ENCODE results near the gene GABPB1.

GABPB1 gene

GRCh38 chr15:50355619-50355905, 564 bp upstream of the GABPB1 start:
- H4K20me1 ChIP-seq (ENCODE audit: insufficient read depth, low read length), result peaks cover 19% of the 10 kb centered on the region; the same call in 1 of the 2 replicates
- peaks cover 83% of the 10 kb centered on the region for H3K79me2 ChIP-seq (ENCODE audit: insufficient read depth, low read length)
- H3K36me3 ChIP-seq (ENCODE audit: insufficient read depth, low read length), result peaks cover 41% of the 10 kb centered on the region
- peak overlapping the region; percentile 80 for H3K4me2 ChIP-seq (ENCODE audit: insufficient read depth, low read length)
- H3K27ac ChIP-seq (ENCODE audit: low read length), result peak overlapping the region; percentile 100
- DNase-seq (no peak), ATAC-seq (ENCODE audit: insufficient read depth, low read depth) (no peak; the same call in 1 of the 3 replicates)
- H3K9me3 ChIP-seq (ENCODE audit: insufficient read depth, low read length, severe bottlenecking), result no peaks in the 10 kb centered on the region
- H3K4me3 ChIP-seq (ENCODE audit: low read depth in 1 of 2, low read length in 2 of 2), result peak overlapping the region; percentile 72 to 89
- H3K27me3 ChIP-seq (ENCODE audit: insufficient read depth, low read length, poor library complexity), result no peaks in the 10 kb centered on the region
- TF ChIP-seq EZH2 (IDR thresholded peaks at IDR 0.05; ENCODE audit: borderline replicate concordance, low read depth, low read length, severe bottlenecking), result no peak
- no peak for TF ChIP-seq CTCF (IDR thresholded peaks at IDR 0.05; ENCODE audit: borderline replicate concordance, extremely low read depth, low read length, poor library complexity, severe bottlenecking)
- peak overlapping the region; percentile 99 for H2AFZ ChIP-seq (ENCODE audit: low read depth, low read length)
- H3K9ac ChIP-seq (ENCODE audit: low read depth, low read length), result peak overlapping the region; percentile 100
- peaks cover 48% of the 10 kb centered on the region for H3K4me1 ChIP-seq (ENCODE audit: insufficient read depth, low read length)

- Histone ChIP-seq H4K20me1 (ENCODE audit: insufficient read depth, low read length) (peaks cover 24% of the 10 kb centered on the region; the same call in 1 of the 2 replicates), H2AFZ (ENCODE audit: low read depth, low read length) (peak overlapping the region; percentile 99), H3K4me3 (ENCODE audit: low read depth in 1 of 2, low read length in 2 of 2) (peak overlapping the region; percentile 72 to 89), H3K27me3 (ENCODE audit: insufficient read depth, low read length, poor library complexity) (no peaks in the 10 kb centered on the region), H3K79me2 (ENCODE audit: insufficient read depth, low read length) (peaks cover 97% of the 10 kb centered on the region), H3K36me3 (ENCODE audit: insufficient read depth, low read length) (peaks cover 37% of the 10 kb centered on the region), H3K4me2 (ENCODE audit: insufficient read depth, low read length) (peak overlapping the region; percentile 80), H3K9me3 (ENCODE audit: insufficient read depth, low read length, severe bottlenecking) (no peaks in the 10 kb centered on the region), H3K4me1 (ENCODE audit: insufficient read depth, low read length) (peaks cover 57% of the 10 kb centered on the region), H3K27ac (ENCODE audit: low read length) (peak overlapping the region; percentile 100), H3K9ac (ENCODE audit: low read depth, low read length) (peak overlapping the region; percentile 100)
- TF ChIP-seq EZH2 (IDR thresholded peaks at IDR 0.05; ENCODE audit: borderline replicate concordance, low read depth, low read length, severe bottlenecking) (no peak), CTCF (IDR thresholded peaks at IDR 0.05; ENCODE audit: borderline replicate concordance, extremely low read depth, low read length, poor library complexity, severe bottlenecking) (no peak)
- DNase-seq, result peak; percentile 59
- ATAC-seq (ENCODE audit: insufficient read depth, low read depth), result peak; percentile 43
These were observed 792 bp downstream of the GABPB1 start for GRCh38 chr15:50353975-50354837.

GRCh38 chr15:50353251-50353974, 1.6 kb downstream of the GABPB1 start:
- no peaks in the 10 kb centered on the region for H3K9me3 ChIP-seq (ENCODE audit: insufficient read depth, low read length, severe bottlenecking)
- H3K79me2 ChIP-seq (ENCODE audit: insufficient read depth, low read length), result peaks cover 98% of the 10 kb centered on the region
- no peaks in the 10 kb centered on the region for H3K27me3 ChIP-seq (ENCODE audit: insufficient read depth, low read length, poor library complexity)
- H3K4me1 ChIP-seq (ENCODE audit: insufficient read depth, low read length), result peaks cover 60% of the 10 kb centered on the region
- peaks cover 27% of the 10 kb centered on the region; the same call in 1 of the 2 replicates for H4K20me1 ChIP-seq (ENCODE audit: insufficient read depth, low read length)
- peak overlapping the region; percentile 100 for H3K9ac ChIP-seq (ENCODE audit: low read depth, low read length)
- ATAC-seq (ENCODE audit: insufficient read depth, low read depth) (no peak), DNase-seq (no peak)
- peak overlapping the region; percentile 72 to 89 for H3K4me3 ChIP-seq (ENCODE audit: low read depth in 1 of 2, low read length in 2 of 2)
- peak overlapping the region; percentile 80 for H3K4me2 ChIP-seq (ENCODE audit: insufficient read depth, low read length)
- peaks cover 30% of the 10 kb centered on the region for H3K36me3 ChIP-seq (ENCODE audit: insufficient read depth, low read length)
- peak overlapping the region; percentile 99; the same call in 1 of the 2 replicates for H2AFZ ChIP-seq (ENCODE audit: low read depth, low read length)
- H3K27ac ChIP-seq (ENCODE audit: low read length), result peak overlapping the region; percentile 100
- TF ChIP-seq CTCF (IDR thresholded peaks at IDR 0.05; ENCODE audit: borderline replicate concordance, extremely low read depth, low read length, poor library complexity, severe bottlenecking), result no peak
- no peak for TF ChIP-seq EZH2 (IDR thresholded peaks at IDR 0.05; ENCODE audit: borderline replicate concordance, low read depth, low read length, severe bottlenecking)
